Parathyroid adenoma (tissue), 2 donors: ENCODE data around the gene OOSP1.

Source experiments
- H2AFZ ChIP-seq: fragments of 300-600 bp; sonication (generic); one replicate; pipeline ENCODE4 v1.7.0; 2017; ENCODE audit warnings: antibody characterized with exemption, mild to moderate bottlenecking
- H3K27ac ChIP-seq: fragments of 300-600 bp; sonication (generic); one replicate; pipeline ENCODE4 v1.7.0; 2017
- H3K27me3 ChIP-seq: fragments of 300-600 bp; sonication (generic); one replicate; pipeline ENCODE4 v1.7.0; 2017; ENCODE audit warnings: low read length; ENCODE audit not compliant: control insufficient read depth, insufficient read depth
- H3K36me3 ChIP-seq: fragments of 300-600 bp; sonication (generic); one replicate; pipeline ENCODE4 v1.7.0; 2017; ENCODE audit warnings: low read length; ENCODE audit not compliant: control insufficient read depth, insufficient read depth
- H3K4me1 ChIP-seq: fragments of 300-600 bp; sonication (generic); one replicate; pipeline ENCODE4 v1.7.0; 2017; ENCODE audit warnings: control low read depth
- H3K4me2 ChIP-seq: fragments of 300-600 bp; sonication (generic); one replicate; pipeline ENCODE4 v1.7.0; 2017; ENCODE audit warnings: low read length
- H3K4me3 ChIP-seq: fragments of 300-600 bp; sonication (generic); one replicate; pipeline ENCODE4 v1.7.0; 2017; ENCODE audit warnings: low read depth, low read length
- H3K79me2 ChIP-seq: fragments of 300-600 bp; sonication (generic); one replicate; pipeline ENCODE4 v1.7.0; 2017; ENCODE audit warnings: control low read depth
- H3K9ac ChIP-seq: fragments of 300-600 bp; sonication (generic); one replicate; pipeline ENCODE4 v1.7.0; 2017; ENCODE audit warnings: mild to moderate bottlenecking
- H3K9me3 ChIP-seq: fragments of 300-600 bp; sonication (generic); one replicate; pipeline ENCODE4 v1.7.0; 2017; ENCODE audit warnings: low read length; ENCODE audit not compliant: control insufficient read depth
- CTCF ChIP-seq: fragments of 300-600 bp; sonication (generic); IDR thresholded peaks from one replicate; pipeline ENCODE4 v1.7.0; 2017; ENCODE audit warnings: antibody characterized with exemption, mild to moderate bottlenecking
- donor health status: primary hyperparathyroidism.

OOSP1 gene

GRCh38 chr11:60003729-60004128, 65.5 kb downstream of the OOSP1 start:
- TF ChIP-seq CTCF = no peak
- H3K27me3 ChIP-seq = no peaks in the 10 kb centered on the region
- H3K79me2 ChIP-seq = no peaks in the 10 kb centered on the region
- H3K36me3 ChIP-seq = no peaks in the 10 kb centered on the region
- H3K9ac ChIP-seq = no peak overlapping the region
- no peak overlapping the region for H3K27ac ChIP-seq
- no peaks in the 10 kb centered on the region for H3K4me1 ChIP-seq
- H3K9me3 ChIP-seq = no peaks in the 10 kb centered on the region
- no peak overlapping the region for H2AFZ ChIP-seq
- no peak overlapping the region for H3K4me3 ChIP-seq
- no peak overlapping the region for H3K4me2 ChIP-seq

- no peaks in the 10 kb centered on the region for H3K4me1 ChIP-seq
- no peaks in the 10 kb centered on the region for H3K9me3 ChIP-seq
- no peaks in the 10 kb centered on the region for H3K79me2 ChIP-seq
- H3K4me3 ChIP-seq = no peak overlapping the region
- H2AFZ ChIP-seq = no peak overlapping the region
- no peak overlapping the region for H3K4me2 ChIP-seq
- H3K27ac ChIP-seq = no peak overlapping the region
- H3K9ac ChIP-seq = no peak overlapping the region
- no peaks in the 10 kb centered on the region for H3K36me3 ChIP-seq
- TF ChIP-seq CTCF = no peak
- no peaks in the 10 kb centered on the region for H3K27me3 ChIP-seq
Observed at GRCh38 chr11:60005360-60005759, 67.1 kb downstream of the OOSP1 start.
